ENCODE results near the gene CSH2. TPM values are rescaled to one million over a fixed set of nuclear protein-coding genes. Genes with fewer than 3 reads are reported as not detected.
"Not testable (repeated sequence)": the region's sequence is repeated elsewhere in the genome, so short reads cannot be mapped to it uniquely, and the experiment has no call there.

CSH2 gene
- total RNA-seq, 1 donor from 2014 or later, result not detected

- ATAC-seq; intact Hi-C loops (cut with micrococcal nuclease); DNase-seq: not testable (repeated sequence)
These were observed 25.7 kb upstream of the CSH2 start for GRCh38 chr17:63898899-63899798.

- ATAC-seq; DNase-seq; intact Hi-C loops (cut with micrococcal nuclease): not testable (repeated sequence)
These were observed 23.3 kb upstream of the CSH2 start, which contains the start of gene CSH1 for GRCh38 chr17:63896524-63897354. Gene CSH1, minus strand, starts transcription at chr17:63896574. Its CDS starts 63 bp downstream, at chr17:63896511.

- DNase-seq; intact Hi-C loops (cut with micrococcal nuclease); ATAC-seq: not testable (repeated sequence)
These were observed 21.3 kb upstream of the CSH2 start for GRCh38 chr17:63894821-63895220.

- ATAC-seq; DNase-seq; intact Hi-C loops (cut with micrococcal nuclease): not testable (repeated sequence)
These were observed 20.5 kb upstream of the CSH2 start for GRCh38 chr17:63894021-63894420.

GRCh38 chr17:63892316-63893037, 19.0 kb upstream of the CSH2 start:
- DNase-seq; intact Hi-C loops (cut with micrococcal nuclease); ATAC-seq: not testable (repeated sequence)

- DNase-seq, result peak; percentile 33
- intact Hi-C loops (cut with micrococcal nuclease), result not testable (repeated sequence)
- ATAC-seq, result peak; percentile 82
These were observed 15.8 kb upstream of the CSH2 start for GRCh38 chr17:63889026-63889848.

GRCh38 chr17:63885119-63885518, 11.6 kb upstream of the CSH2 start:
- intact Hi-C loops (cut with micrococcal nuclease); ATAC-seq; DNase-seq: not testable (repeated sequence)

- DNase-seq; intact Hi-C loops (cut with micrococcal nuclease); ATAC-seq: not testable (repeated sequence)
These were observed 9.2 kb upstream of the CSH2 start for GRCh38 chr17:63882626-63883126.

GRCh38 chr17:63881935-63882601, 8.6 kb upstream of the CSH2 start, which contains the start of gene GH2:
Gene GH2, minus strand, starts transcription at chr17:63881944. Its CDS starts 143 bp downstream, at chr17:63881801.
- peak; percentile 78 for ATAC-seq
- intact Hi-C loops (cut with micrococcal nuclease), result no loop called here
- no peak for DNase-seq

GRCh38 chr17:63881337-63881736, 7.9 kb upstream of the CSH2 start:
- peak; percentile 80 for ATAC-seq
- intact Hi-C loops (cut with micrococcal nuclease), result not testable (repeated sequence)
- peak; percentile 58 for DNase-seq

GRCh38 chr17:63880706-63881105, 7.2 kb upstream of the CSH2 start:
- ATAC-seq (no peak), DNase-seq (no peak)
- intact Hi-C loops (cut with micrococcal nuclease), result no loop called here

GRCh38 chr17:63878413-63878812, 4.9 kb upstream of the CSH2 start:
- ATAC-seq, result not testable (repeated sequence)

GRCh38 chr17:63874693-63875092, 1.2 kb upstream of the CSH2 start:
- DNase-seq; intact Hi-C loops (cut with micrococcal nuclease); ATAC-seq: not testable (repeated sequence)

More at GRCh38 chr17:63878413-63878812, 4.9 kb upstream of the CSH2 start:
- DNase-seq; intact Hi-C loops (cut with micrococcal nuclease): not testable (repeated sequence)

- DNase-seq, result not testable (repeated sequence)
These were observed 667 bp upstream of the CSH2 start for GRCh38 chr17:63874061-63874626.

GRCh38 chr17:63871646-63872365, 1.7 kb downstream of the CSH2 start:
- DNase-seq; intact Hi-C loops (cut with micrococcal nuclease); ATAC-seq: not testable (repeated sequence)

More at GRCh38 chr17:63874061-63874626, 667 bp upstream of the CSH2 start:
- ATAC-seq; intact Hi-C loops (cut with micrococcal nuclease): not testable (repeated sequence)

GRCh38 chr17:63870292-63870665, 3.2 kb downstream of the CSH2 start:
- intact Hi-C loops (cut with micrococcal nuclease); ATAC-seq; DNase-seq: not testable (repeated sequence)
